ENCODE results near the gene RPS21.

DNA sequence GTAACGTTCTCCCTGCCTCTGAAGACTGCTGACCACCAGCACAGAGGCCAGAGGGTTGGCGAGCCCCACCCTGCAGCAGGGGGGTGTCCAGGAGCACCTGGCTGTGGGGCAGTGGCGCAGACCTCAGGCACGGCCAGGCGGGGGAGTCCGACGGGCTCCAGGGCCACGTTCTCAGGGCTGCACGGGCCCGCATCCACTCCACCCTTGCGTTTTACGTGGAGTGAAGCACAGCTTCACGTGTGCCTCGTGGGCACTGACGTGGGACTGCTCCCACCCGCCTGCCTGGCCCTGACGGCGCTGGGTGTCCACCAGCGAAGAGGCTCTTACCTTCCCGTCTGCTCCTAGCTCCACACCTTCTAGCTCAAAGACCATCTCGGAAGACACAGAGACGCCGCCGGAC is 6.9 kb downstream of the RPS21 start:
- TF ChIP-seq EZH2 (IDR thresholded peaks at IDR 0.05; ENCODE audit: insufficient read depth, poor library complexity, severe bottlenecking) (no peak), EZH2phosphoT487 (IDR thresholded peaks at IDR 0.05; ENCODE audit: insufficient read depth, low read depth) (no peak)

All from GM23248 (cell line).